DOHH2 (cell line): Measurements from ENCODE around the gene APMAP.

Experiments used
- H3F3A ChIP-seq: fragments of 200-600 bp; sonication (generic), shearing (Covaris generic); 2 replicates; pipeline ENCODE4 v1.6.0; 2016; ENCODE audit warnings: antibody characterized with exemption, mild to moderate bottlenecking; ENCODE audit not compliant: control insufficient read depth, insufficient read depth
- H3K27ac ChIP-seq: fragments of 200-600 bp; sonication (generic); 2 replicates; pipeline ENCODE4 v1.5.1; 2014; ENCODE audit warnings: low read depth, mild to moderate bottlenecking, low read length, moderate library complexity
- H3K27me3 ChIP-seq: fragments of 200-600 bp; sonication (generic); 2 replicates; pipeline ENCODE4 v1.6.1; 2014; ENCODE audit warnings: mild to moderate bottlenecking, low read length, mixed read lengths; ENCODE audit not compliant: control insufficient read depth
- H3K36me3 ChIP-seq: fragments of 200-600 bp; sonication (generic); 2 replicates; pipeline ENCODE4 v1.6.1; 2014; ENCODE audit warnings: mild to moderate bottlenecking, low read length, moderate library complexity, mixed read lengths; ENCODE audit not compliant: control insufficient read depth
- H3K4me1 ChIP-seq: fragments of 200-600 bp; sonication (generic); 2 replicates; pipeline ENCODE4 v1.6.1; 2014; ENCODE audit warnings: mild to moderate bottlenecking, low read length, mixed read lengths; ENCODE audit not compliant: control insufficient read depth
- H3K4me2 ChIP-seq: fragments of 200-600 bp; sonication (generic); 2 replicates; pipeline ENCODE4 v1.6.0; 2014; ENCODE audit warnings: mild to moderate bottlenecking, low read length, moderate library complexity
- H3K4me3 ChIP-seq: fragments of 200-600 bp; sonication (generic); 2 replicates; pipeline ENCODE4 v1.5.1; 2014; ENCODE audit warnings: mild to moderate bottlenecking, low read length, mixed read lengths
- H3K79me2 ChIP-seq: fragments of 200-600 bp; sonication (generic); 2 replicates; pipeline ENCODE4 v1.6.1; 2014; ENCODE audit warnings: mild to moderate bottlenecking, low read length, mixed read lengths; ENCODE audit not compliant: control insufficient read depth
- H3K9me2 ChIP-seq: fragments of 200-600 bp; sonication (generic); replicated peaks from 2 replicates; pipeline ENCODE4 v1.6.1; 2014; ENCODE audit warnings: mild to moderate bottlenecking, low read length, mixed read lengths; ENCODE audit not compliant: control insufficient read depth
- H3K9me3 ChIP-seq: fragments of 200-600 bp; sonication (generic); 2 replicates; pipeline ENCODE4 v1.6.1; 2014; ENCODE audit warnings: antibody characterized with exemption, low read length, mixed read lengths; ENCODE audit not compliant: control insufficient read depth, insufficient read depth
- H4K20me1 ChIP-seq: fragments of 200-600 bp; sonication (generic); 2 replicates; pipeline ENCODE4 v1.6.0; 2014; ENCODE audit warnings: low read depth, mild to moderate bottlenecking, antibody characterized with exemption, low read length, moderate library complexity; ENCODE audit not compliant: control insufficient read depth, insufficient read depth
- CTCF ChIP-seq: fragments of 200-600 bp; sonication (generic); IDR thresholded peaks from one replicate; pipeline ENCODE4 v1.5.1; 2014; ENCODE audit warnings: antibody characterized with exemption, mild to moderate bottlenecking, low read depth, low read length; ENCODE audit not compliant: poor library complexity, severe bottlenecking
- EZH2phosphoT487 ChIP-seq: fragments of 200-600 bp; sonication (generic); IDR thresholded peaks from 2 replicates; pipeline ENCODE4 v1.6.1; 2017; ENCODE audit warnings: borderline replicate concordance, mild to moderate bottlenecking, antibody characterized with exemption, low read length, moderate library complexity, mixed read lengths

Gene APMAP

GRCh38 chr20:24953209-24953575 is 39.4 kb downstream of the APMAP start:
- no peak for TF ChIP-seq EZH2phosphoT487
- TF ChIP-seq CTCF: no peak
- H3K79me2 ChIP-seq: no peaks in the 10 kb centered on the region
- peaks cover 15% of the 10 kb centered on the region for H3K4me1 ChIP-seq
- peaks cover 3% of the 10 kb centered on the region for H3F3A ChIP-seq
- no peaks in the 10 kb centered on the region for H3K36me3 ChIP-seq
- H3K9me3 ChIP-seq: no peaks in the 10 kb centered on the region
- no peak overlapping the region for H3K27ac ChIP-seq
- no peaks in the 10 kb centered on the region for H3K27me3 ChIP-seq
- H3K4me2 ChIP-seq: no peak overlapping the region
- no peaks in the 10 kb centered on the region for H4K20me1 ChIP-seq
- H3K4me3 ChIP-seq: no peak overlapping the region
- H3K9me2 ChIP-seq: no peaks in the 10 kb centered on the region

GRCh38 chr20:24952376-24953208 is 40.0 kb downstream of the APMAP start:
- Histone ChIP-seq H3K27ac (no peak overlapping the region), H3K4me1 (peaks cover 15% of the 10 kb centered on the region), H4K20me1 (no peaks in the 10 kb centered on the region), H3F3A (peaks cover 3% of the 10 kb centered on the region), H3K4me3 (no peak overlapping the region), H3K9me2 (no peaks in the 10 kb centered on the region), H3K79me2 (no peaks in the 10 kb centered on the region), H3K27me3 (no peaks in the 10 kb centered on the region), H3K4me2 (no peak overlapping the region), H3K9me3 (no peaks in the 10 kb centered on the region), H3K36me3 (no peaks in the 10 kb centered on the region)
- no peak for TF ChIP-seq CTCF
- no peak for TF ChIP-seq EZH2phosphoT487

GRCh38 chr20:24951536-24952083 is 40.9 kb downstream of the APMAP start:
- TF ChIP-seq EZH2phosphoT487 (no peak), CTCF (no peak)
- H3K9me3 ChIP-seq: no peaks in the 10 kb centered on the region
- no peak overlapping the region for H3K4me3 ChIP-seq
- peaks cover 3% of the 10 kb centered on the region for H3F3A ChIP-seq
- H3K79me2 ChIP-seq: no peaks in the 10 kb centered on the region
- H3K4me1 ChIP-seq: peaks cover 15% of the 10 kb centered on the region
- no peak overlapping the region for H3K4me2 ChIP-seq
- H3K27me3 ChIP-seq: no peaks in the 10 kb centered on the region
- no peaks in the 10 kb centered on the region for H3K9me2 ChIP-seq
- H4K20me1 ChIP-seq: no peaks in the 10 kb centered on the region
- H3K27ac ChIP-seq: no peak overlapping the region
- no peaks in the 10 kb centered on the region for H3K36me3 ChIP-seq
